ENCODE measurements around the gene NKRF. TPM values are rescaled to one million over a fixed set of nuclear protein-coding genes. Genes with fewer than 3 reads are reported as not detected.
A peak's percentile ranks its signal among the peaks of the same experiment; 100 is the strongest.

NKRF gene
- total and polyA plus RNA-seq, 2 donors (not counting 1 experiment from before 2014, with no cell fraction given) = 7.9 to 16.2 TPM

GRCh38 chrX:119635799-119636198, 29.6 kb upstream of the NKRF start:
- H3K36me3 ChIP-seq (replicated peaks in 1 of 2; ENCODE audit: control extremely low read depth in 1 of 2, control insufficient read depth in 1 of 2, extremely low read depth in 1 of 2, insufficient read depth in 2 of 2, low read length in 1 of 2) = peaks cover 0 to 47% of the 10 kb centered on the region in 2 experiments
- POLR2A ChIA-PET = interaction anchor here (1.5 to 2.1 kb wide), 2 partner anchors 17 to 50 kb away, joined by 4 to 5 read pairs; no protein-coding TSS in a partner anchor
- DNase-seq = no peak
- H3K4me2 ChIP-seq (replicated peaks; ENCODE audit: low read depth, low read length, poor library complexity, severe bottlenecking) = peak overlapping the region; percentile 54
- Mint-ChIP-seq H3K4me1 (peaks cover 55% of the 10 kb centered on the region), H3K4me3 (peak overlapping the region; percentile 33), H3K27ac (peak overlapping the region; percentile 84), H3K27me3 (no peaks in the 10 kb centered on the region), H3K9me3 (ENCODE audit: insufficient read depth) (no peaks in the 10 kb centered on the region)
- H3K4me1 ChIP-seq (ENCODE audit: control insufficient read depth in 2 of 2, insufficient read depth in 2 of 2, low read length in 2 of 2) = peaks cover 48 to 53% of the 10 kb centered on the region in 2 donors
- H3K27ac ChIP-seq (ENCODE audit: low read length in 2 of 2) = peak overlapping the region; percentile 60 to 76
- ATAC-seq (ENCODE audit: low read depth) = no peak
- TF ChIP-seq EZH2 (IDR thresholded peaks at IDR 0.05; ENCODE audit: borderline replicate concordance, insufficient read depth, low read depth, low read length, poor library complexity, severe bottlenecking) (no peak), CTCF (IDR thresholded peaks at IDR 0.05) (no peak)
- CTCF ChIA-PET = interaction anchor here (1.3 to 2.0 kb wide), 5 partner anchors 11 to 144 kb away, joined by 3 to 8 read pairs (median 5); no protein-coding TSS in a partner anchor
- no CpG with 5 or more reads among the region's 1 CpG for WGBS (ENCODE audit: insufficient coverage)
- H3K79me2 ChIP-seq (ENCODE audit: control insufficient read depth, insufficient read depth, low read length) = peaks cover 17% of the 10 kb centered on the region
- no peak overlapping the region for H2AFZ ChIP-seq (ENCODE audit: insufficient read depth, low read depth, low read length, poor library complexity, severe bottlenecking)
- H4K20me1 ChIP-seq (ENCODE audit: control insufficient read depth, insufficient read depth, low read length, poor library complexity, severe bottlenecking) = peaks cover 20% of the 10 kb centered on the region
- no peaks in the 10 kb centered on the region for H3K9me3 ChIP-seq (ENCODE audit: control extremely low read depth in 1 of 3, control insufficient read depth in 2 of 3, insufficient read depth in 1 of 3, low read length in 2 of 3)
- H3K27me3 ChIP-seq (replicated peaks in 1 of 4; ENCODE audit: control extremely low read depth in 1 of 4, control insufficient read depth in 3 of 4, insufficient read depth in 4 of 4, low read length in 3 of 4) = no peaks in the 10 kb centered on the region
- H3K9ac ChIP-seq (ENCODE audit: low read length) = peak overlapping the region; percentile 11
- intact Hi-C loops (cut with micrococcal nuclease) = loop anchor here (1.0 to 10.0 kb wide), 3 partner anchors 17 to 58 kb away; partner anchors contain the start of gene SEPTIN6
- no peak overlapping the region for H3K4me3 ChIP-seq (ENCODE audit: control extremely low read depth in 1 of 5, extremely low read depth in 1 of 5, insufficient read depth in 1 of 5, low read depth in 2 of 5, low read length in 4 of 5)

DNA sequence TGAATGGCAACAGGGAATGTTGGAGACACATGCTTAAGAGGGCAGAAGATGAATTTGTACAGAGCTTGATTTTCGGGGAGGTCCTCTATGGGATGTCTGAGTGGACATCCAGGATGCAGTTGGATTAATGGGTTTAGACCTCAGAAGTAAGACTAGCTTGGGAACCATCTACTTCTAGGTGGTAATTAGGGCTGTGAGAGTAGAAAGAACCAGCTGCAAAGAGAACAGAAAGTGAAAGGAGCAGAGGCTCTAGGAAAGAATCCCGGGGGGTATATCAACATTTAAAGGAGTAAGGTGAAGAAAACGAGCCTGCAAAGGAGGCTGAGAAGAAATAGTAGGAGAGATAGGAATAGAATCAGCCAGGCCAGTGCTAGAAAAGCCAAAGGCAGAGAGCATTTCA, 29.0 kb upstream of the NKRF start:
- H3K4me1 ChIP-seq (ENCODE audit: control insufficient read depth in 2 of 2, insufficient read depth in 2 of 2, low read length in 2 of 2) = peaks cover 48 to 53% of the 10 kb centered on the region in 2 donors
- no peak overlapping the region for H2AFZ ChIP-seq (ENCODE audit: insufficient read depth, low read depth, low read length, poor library complexity, severe bottlenecking)
- H3K4me3 Mint-ChIP-seq = peak overlapping the region; percentile 33
- peak overlapping the region in 1 of 5 experiments; percentile 16 for H3K4me3 ChIP-seq (ENCODE audit: control extremely low read depth in 1 of 5, extremely low read depth in 1 of 5, insufficient read depth in 1 of 5, low read depth in 2 of 5, low read length in 4 of 5)
- TF ChIP-seq CTCF (IDR thresholded peaks at IDR 0.05) (no peak), EZH2 (IDR thresholded peaks at IDR 0.05; ENCODE audit: borderline replicate concordance, insufficient read depth, low read depth, low read length, poor library complexity, severe bottlenecking) (no peak)
- peaks cover 20% of the 10 kb centered on the region for H3K79me2 ChIP-seq (ENCODE audit: control insufficient read depth, insufficient read depth, low read length)
- H3K27ac ChIP-seq (ENCODE audit: low read length in 2 of 2) = peak overlapping the region; percentile 60 to 76
- intact Hi-C loops (cut with micrococcal nuclease) = loop anchor here (10.0 kb wide), 1 partner anchor 50 kb away; no protein-coding TSS in a partner anchor
- H3K9me3 ChIP-seq (ENCODE audit: control extremely low read depth in 1 of 3, control insufficient read depth in 2 of 3, insufficient read depth in 1 of 3, low read length in 2 of 3) = no peaks in the 10 kb centered on the region
- H3K36me3 ChIP-seq (replicated peaks in 1 of 2; ENCODE audit: control extremely low read depth in 1 of 2, control insufficient read depth in 1 of 2, extremely low read depth in 1 of 2, insufficient read depth in 2 of 2, low read length in 1 of 2) = peaks cover 0 to 43% of the 10 kb centered on the region in 2 experiments
- no peak overlapping the region for H3K9ac ChIP-seq (ENCODE audit: low read length)
- peaks cover 49% of the 10 kb centered on the region for H3K4me1 Mint-ChIP-seq
- H3K27me3 ChIP-seq (replicated peaks in 1 of 4; ENCODE audit: control extremely low read depth in 1 of 4, control insufficient read depth in 3 of 4, insufficient read depth in 4 of 4, low read length in 3 of 4) = no peaks in the 10 kb centered on the region
- peaks cover 20% of the 10 kb centered on the region for H4K20me1 ChIP-seq (ENCODE audit: control insufficient read depth, insufficient read depth, low read length, poor library complexity, severe bottlenecking)
- 64% methylated on average over 2 of the region's 3 CpGs for WGBS (ENCODE audit: insufficient coverage)
- peak; percentile 29 for DNase-seq
- peak overlapping the region; percentile 54 for H3K4me2 ChIP-seq (replicated peaks; ENCODE audit: low read depth, low read length, poor library complexity, severe bottlenecking)
- POLR2A ChIA-PET = interaction anchor here (1.5 to 2.1 kb wide), 2 partner anchors 17 to 50 kb away, joined by 4 to 5 read pairs; no protein-coding TSS in a partner anchor
- no peaks in the 10 kb centered on the region for H3K27me3 Mint-ChIP-seq
- CTCF ChIA-PET = interaction anchor here (1.4 to 2.0 kb wide), 3 partner anchors 10 to 16 kb away, joined by 3 to 8 read pairs (median 5); no protein-coding TSS in a partner anchor
- no peak for ATAC-seq (ENCODE audit: low read depth)
- no peaks in the 10 kb centered on the region for H3K9me3 Mint-ChIP-seq (ENCODE audit: insufficient read depth)
- peak overlapping the region; percentile 84 for H3K27ac Mint-ChIP-seq
